H1 (cell line): ENCODE results near the gene EEIG2. TPM values are rescaled to one million over a fixed set of nuclear protein-coding genes. Genes with fewer than 3 reads are reported as not detected.

Experiments
- CTCF ChIA-PET: fragments of 300-600 bp; sonication (Branson Sonifier 250); formaldehyde crosslinking; loops from one replicate; lab custom pipeline; 2021; ENCODE audit not compliant: partially characterized antibody; lab: Charles Lee
- POLR2A ChIA-PET: fragments of 300-600 bp; sonication (Branson Sonifier 250); formaldehyde crosslinking; loops from one replicate; lab custom pipeline; 2021; ENCODE audit warnings: inconsistent platforms; ENCODE audit not compliant: partially characterized antibody; lab: Charles Lee
- DNase-seq, 2 experiments: peaks; one replicate each; pipeline versions ENCODE4 v3.0.0 to v3.0.0-alpha.2; 2010 to 2022; ENCODE audit warnings: low spot score in 2 of 2, low read depth in 1 of 2, mixed read lengths in 1 of 2
- FAIRE-seq: peaks from 2 replicates; lab custom pipeline; 2011; peaks lifted over from hg19 to GRCh38; lab: Jason Lieb, UNC
- H2AFZ ChIP-seq: 2 replicates; pipeline ENCODE4 v1.8.1; 2012; ENCODE audit warnings: low read length, inconsistent platforms
- H2AK5ac ChIP-seq: 2 replicates; pipeline ENCODE4 v1.6.1; 2013; ENCODE audit warnings: low read depth, low read length
- H2BK120ac ChIP-seq: replicated peaks from 2 replicates; pipeline ENCODE3; 2013; ENCODE audit warnings: low read depth, low read length, inconsistent platforms
- H2BK12ac ChIP-seq: 2 replicates; pipeline ENCODE4 v1.6.1; 2013; ENCODE audit warnings: low read depth, low read length
- H2BK15ac ChIP-seq: 2 replicates; pipeline ENCODE4 v1.6.1; 2013; ENCODE audit warnings: low read length
- H2BK20ac ChIP-seq: 2 replicates; pipeline ENCODE4 v1.6.1; 2013; ENCODE audit warnings: low read length
- H2BK5ac ChIP-seq: 2 replicates; pipeline ENCODE4 v1.6.1; 2013; ENCODE audit warnings: low read depth, low read length
- H3K14ac ChIP-seq: 2 replicates; pipeline ENCODE4 v1.6.1; 2013; ENCODE audit warnings: inconsistent platforms; ENCODE audit not compliant: insufficient read length
- H3K18ac ChIP-seq: 2 replicates; pipeline ENCODE4 v1.6.1; 2013; ENCODE audit warnings: low read length; ENCODE audit errors: extremely low read depth
- H3K23ac ChIP-seq: 2 replicates; pipeline ENCODE4 v1.6.1; 2013; ENCODE audit warnings: inconsistent platforms; ENCODE audit not compliant: insufficient read length
- H3K23me2 ChIP-seq: 2 replicates; pipeline ENCODE4 v1.6.1; 2013; ENCODE audit warnings: low read depth, low read length
- H3K27ac ChIP-seq: 2 replicates; pipeline ENCODE4 v1.6.1; 2011; ENCODE audit warnings: low read depth, low read length, inconsistent platforms
- H3K27me3 ChIP-seq, 4 experiments: replicated peaks in 1 of 4; 1 replicate in 1 of 4; 2 replicates in 3 of 4; pipeline versions ENCODE4 v1.6.1 to v1.8.1; 2011 to 2013; ENCODE audit warnings: low read length in 3 of 4, mild to moderate bottlenecking in 3 of 4, inconsistent platforms in 2 of 4, mixed read lengths in 2 of 4, moderate library complexity in 1 of 4; ENCODE audit not compliant: control insufficient read depth in 3 of 4, insufficient read depth in 3 of 4; ENCODE audit errors: extremely low read depth in 1 of 4
- H3K36me3 ChIP-seq, 4 experiments: 2 replicates each; pipeline versions ENCODE4 v1.6.1 to v1.8.1; 2011 to 2013; ENCODE audit warnings: mild to moderate bottlenecking in 4 of 4, low read length in 3 of 4, moderate library complexity in 2 of 4, control low read depth in 1 of 4, inconsistent platforms in 1 of 4; ENCODE audit not compliant: insufficient read depth in 4 of 4, control insufficient read depth in 2 of 4
- H3K4ac ChIP-seq: replicated peaks from 2 replicates; pipeline ENCODE3; 2013; ENCODE audit warnings: low read length, low read depth, mixed read lengths, inconsistent platforms; ENCODE audit not compliant: insufficient read length
- H3K4me1 ChIP-seq, 4 experiments: replicated peaks in 1 of 4; 1 replicate in 1 of 4; 2 replicates in 3 of 4; pipeline versions ENCODE4 v1.6.1 to v1.8.1; 2011 to 2013; ENCODE audit warnings: low read length in 3 of 4, inconsistent platforms in 2 of 4, mixed read lengths in 1 of 4; ENCODE audit not compliant: insufficient read depth in 4 of 4, control insufficient read depth in 3 of 4
- H3K4me2 ChIP-seq, 2 experiments: 2 replicates each; pipeline versions ENCODE4 v1.6.1 to v1.8.1; 2011 to 2013; ENCODE audit warnings: low read depth in 2 of 2, low read length in 2 of 2, control low read depth in 1 of 2, inconsistent platforms in 1 of 2, mild to moderate bottlenecking in 1 of 2; ENCODE audit not compliant: insufficient read depth in 1 of 2
- H3K4me3 ChIP-seq, 4 experiments: fragments of 200-600, 300-600 bp in 1 of 4; sonication (generic), shearing (Covaris generic), sonication (Bioruptor Twin) in 1 of 4; 2 replicates each; pipeline versions ENCODE4 v1.5.1 to v1.8.1; 2011 to 2016; ENCODE audit warnings: low read length in 4 of 4, low read depth in 3 of 4, control low read depth in 2 of 4, inconsistent platforms in 2 of 4, mild to moderate bottlenecking in 2 of 4, mixed read lengths in 1 of 4, moderate library complexity in 1 of 4; ENCODE audit not compliant: insufficient read depth in 2 of 4; ENCODE audit errors: extremely low read depth in 1 of 4
- H3K56ac ChIP-seq: replicated peaks from 2 replicates; pipeline ENCODE3; 2013; ENCODE audit warnings: low read depth, mild to moderate bottlenecking, mixed read lengths, low read length, inconsistent platforms; ENCODE audit not compliant: insufficient read length
- H3K79me1 ChIP-seq: 2 replicates; pipeline ENCODE4 v1.6.1; 2013; ENCODE audit warnings: low read depth, low read length, control low read depth
- H3K79me2 ChIP-seq, 2 experiments: 2 replicates each; pipeline versions ENCODE4 v1.6.1 to v1.8.1; 2012 to 2013; ENCODE audit warnings: low read length in 2 of 2, mild to moderate bottlenecking in 2 of 2, inconsistent platforms in 1 of 2; ENCODE audit not compliant: insufficient read depth in 2 of 2, control insufficient read depth in 1 of 2
- H3K9ac ChIP-seq, 4 experiments: replicated peaks in 1 of 4; 1 replicate in 1 of 4; 2 replicates in 3 of 4; pipeline versions ENCODE4 v1.6.1 to v1.8.1; 2011 to 2013; ENCODE audit warnings: low read depth in 3 of 4, low read length in 3 of 4, control low read depth in 2 of 4, mild to moderate bottlenecking in 2 of 4, moderate library complexity in 2 of 4, inconsistent platforms in 1 of 4; ENCODE audit errors: extremely low read depth in 1 of 4
- H3K9me3 ChIP-seq, 2 experiments: 2 replicates each; pipeline versions ENCODE4 v1.6.1 to v1.8.1; 2012 to 2013; ENCODE audit warnings: mild to moderate bottlenecking in 2 of 2, moderate library complexity in 2 of 2, control low read depth in 1 of 2, inconsistent platforms in 1 of 2, low read depth in 1 of 2, low read length in 1 of 2, mixed read lengths in 1 of 2; ENCODE audit not compliant: insufficient read depth in 2 of 2
- H4K20me1 ChIP-seq, 2 experiments: replicated peaks in 1 of 2; 2 replicates each; pipeline versions ENCODE3 to v1.8.1; 2011 to 2013; ENCODE audit warnings: inconsistent platforms in 2 of 2, low read length in 2 of 2, mild to moderate bottlenecking in 1 of 2; ENCODE audit not compliant: insufficient read depth in 2 of 2, control insufficient read depth in 1 of 2
- H4K5ac ChIP-seq: 2 replicates; pipeline ENCODE4 v1.6.1; 2013; ENCODE audit warnings: low read length, low read depth, mixed read lengths, inconsistent platforms; ENCODE audit not compliant: insufficient read length
- H4K8ac ChIP-seq: 2 replicates; pipeline ENCODE4 v1.8.0; 2013; ENCODE audit warnings: mild to moderate bottlenecking, moderate library complexity, low read length, inconsistent platforms; ENCODE audit not compliant: insufficient read depth; ENCODE audit errors: extremely low read depth
- H4K91ac ChIP-seq: replicated peaks from 2 replicates; pipeline ENCODE3; 2013; ENCODE audit warnings: low read length, mixed read lengths, inconsistent platforms; ENCODE audit not compliant: insufficient read length
- BCL11A ChIP-seq, 2 experiments: IDR thresholded peaks; one replicate each; pipeline ENCODE4 v1.6.1; 2011; ENCODE audit warnings: low read depth in 2 of 2, low read length in 2 of 2, mild to moderate bottlenecking in 2 of 2
- HDAC2 ChIP-seq, 2 experiments: fragments of 300-600 bp in 1 of 2; sonication (generic) in 1 of 2; IDR thresholded peaks; 2 replicates each; pipeline ENCODE4 v1.6.1; 2011 to 2012; ENCODE audit warnings: low read depth in 2 of 2, low read length in 2 of 2, mild to moderate bottlenecking in 2 of 2, moderate library complexity in 2 of 2, borderline replicate concordance in 1 of 2, inconsistent platforms in 1 of 2
- KDM1A ChIP-seq: fragments of 200-600, 300-600 bp; sonication (generic); IDR thresholded peaks from 2 replicates; pipeline ENCODE4 v1.7.1; 2016; ENCODE audit warnings: mild to moderate bottlenecking, low read length, borderline replicate concordance
- SAP30 ChIP-seq: fragments of 300-600 bp; sonication (generic); IDR thresholded peaks from 2 replicates; pipeline ENCODE4 v1.7.1; 2012; ENCODE audit warnings: low read length, moderate library complexity, mild to moderate bottlenecking, inconsistent platforms; ENCODE audit not compliant: insufficient read depth, insufficient replicate concordance
- TCF12 ChIP-seq: IDR thresholded peaks from 2 replicates; pipeline ENCODE4 v1.6.1; 2011; ENCODE audit warnings: low read depth, mild to moderate bottlenecking, low read length
- polyA plus RNA-seq, 7 experiments: library from polyadenylated mRNA; depleted of rRNA in 3 of 7; stranded (reverse) in 5 of 7; unstranded in 2 of 7; fragments of >200 nt in 5 of 7; fragments of 200-250 nt in 2 of 7; gene quantifications; 1 replicate in 5 of 7; 2 replicates in 1 of 7; 4 replicates in 1 of 7; pipeline versions ENCODE4 v1.2.1 to v1.2.3, GENCODE V29; 2011 to 2013; ENCODE audit warnings: missing spikeins in 2 of 7, mixed read lengths in 2 of 7
- total RNA-seq: library from RNA; stranded (reverse); fragmentation: NEBNext Ultra II Directional; extraction: Animal tissue kit (Norgen Biotek cat#: 25700); gene quantifications from 2 replicates; pipeline ENCODE4 v1.2.1, GENCODE V29; 2021

Gene EEIG2
- total and polyA plus RNA-seq, 2 of the 8 experiments (the other 6 are each of a cell fraction or from before 2014, with no cell fraction given), result 6.1 to 20.1 TPM

DNA sequence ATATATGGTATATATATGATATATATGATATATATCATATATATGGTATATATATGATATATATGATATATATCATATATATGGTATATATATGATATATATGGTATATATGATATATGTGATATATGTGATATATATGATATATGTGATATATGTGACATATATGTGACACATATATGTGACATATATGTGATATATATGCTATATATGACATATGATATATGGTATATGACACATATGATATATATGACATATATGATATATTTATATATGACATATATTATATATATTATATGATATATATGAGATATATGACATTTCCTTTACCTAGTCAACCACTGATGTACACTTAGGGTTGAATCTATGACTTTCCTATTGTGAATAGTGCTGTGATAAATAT, 36.1 kb upstream of the EEIG2 start:
- H3K4ac ChIP-seq, result no peak overlapping the region
- H3K23ac ChIP-seq, result no peak overlapping the region
- H3K79me2 ChIP-seq, result no peaks in the 10 kb centered on the region
- H3K4me3 ChIP-seq, result no peak overlapping the region
- no peaks in the 10 kb centered on the region for H4K20me1 ChIP-seq
- no peak overlapping the region for H2BK120ac ChIP-seq
- no peak overlapping the region for H2AK5ac ChIP-seq
- H2BK15ac ChIP-seq, result no peak overlapping the region
- H3K79me1 ChIP-seq, result no peaks in the 10 kb centered on the region
- H2BK5ac ChIP-seq, result no peak overlapping the region
- no peak overlapping the region for H3K9ac ChIP-seq
- no peaks in the 10 kb centered on the region for H3K36me3 ChIP-seq
- H4K91ac ChIP-seq, result no peak overlapping the region
- H3K4me1 ChIP-seq, result no peaks in the 10 kb centered on the region
- no peak overlapping the region for H3K56ac ChIP-seq
- H4K5ac ChIP-seq, result no peak overlapping the region
- H2AFZ ChIP-seq, result no peak overlapping the region
- no peak for TF ChIP-seq BCL11A (IDR thresholded peaks at IDR 0.05; ENCODE audit: low read depth in 2 of 2, low read length in 2 of 2)
- no peak for TF ChIP-seq SAP30
- TF ChIP-seq TCF12, result no peak
- no peak for TF ChIP-seq HDAC2 (IDR thresholded peaks at IDR 0.05; ENCODE audit: borderline replicate concordance in 1 of 2, low read depth in 2 of 2, low read length in 2 of 2)
- no peak for TF ChIP-seq KDM1A
- ChIA-PET POLR2A (no interaction called here), CTCF (interaction anchor here (1.0 kb wide), 1 partner anchor 36 kb away, joined by 4 read pairs; the partner anchor contains the start of gene EEIG2)
- H3K4me2 ChIP-seq, result no peak overlapping the region
- no peak overlapping the region for H3K14ac ChIP-seq
- no peak overlapping the region for H4K8ac ChIP-seq
- no peaks in the 10 kb centered on the region for H3K23me2 ChIP-seq
- FAIRE-seq (no peak), DNase-seq (no peak)
- no peak overlapping the region for H3K27ac ChIP-seq
- H2BK20ac ChIP-seq, result no peak overlapping the region
- no peak overlapping the region for H3K18ac ChIP-seq
- H3K27me3 ChIP-seq, result no peaks in the 10 kb centered on the region
- no peaks in the 10 kb centered on the region for H3K9me3 ChIP-seq
- no peak overlapping the region for H2BK12ac ChIP-seq
